HG03060 (cell line): ENCODE data around the gene GPR137B.
"Not testable (repeated sequence)": the region's sequence is repeated elsewhere in the genome, so short reads cannot be mapped to it uniquely, and the experiment has no call there.

Experiments used
- ATAC-seq: cut with Tn5 transposase; IDR thresholded peaks from one replicate; pipeline ENCODE4 v1.9.1; 2021; ENCODE audit warnings: low read depth, moderate number of reproducible peaks; ENCODE audit not compliant: unreplicated experiment

The GPR137B gene

DNA sequence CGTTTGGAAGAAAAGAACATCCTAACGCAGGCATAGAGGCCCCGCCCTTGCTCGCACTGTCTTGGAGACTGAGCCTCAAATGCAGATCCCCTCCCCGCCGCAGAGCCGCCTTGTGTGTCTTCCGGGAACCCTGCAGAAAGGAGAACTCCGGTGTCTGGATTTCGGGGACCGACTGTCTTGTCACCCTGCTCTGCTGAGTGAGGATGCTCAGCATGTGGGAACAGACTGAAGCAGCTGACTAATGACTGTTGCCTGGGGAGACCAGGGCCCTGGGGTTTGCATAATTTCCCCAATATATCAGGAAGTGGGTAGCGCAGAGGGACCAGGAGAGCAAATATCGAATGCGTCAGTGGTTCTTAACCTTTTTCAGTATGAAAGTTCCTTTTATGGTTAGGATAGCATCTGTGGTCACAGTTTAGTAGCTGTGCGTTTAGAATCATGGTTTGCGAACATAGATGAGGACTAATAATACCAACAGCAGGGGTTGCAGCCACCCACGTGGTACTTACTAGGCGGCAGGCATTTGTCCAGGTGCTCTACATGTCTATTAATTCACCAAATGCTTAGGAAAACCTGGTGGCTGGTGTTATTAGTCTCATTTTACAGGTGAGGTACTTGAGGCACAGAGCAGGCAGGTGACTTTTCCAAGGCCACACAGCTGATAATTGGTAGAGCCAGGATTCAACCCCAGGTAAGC, 14.3 kb downstream of the GPR137B start:
- ATAC-seq, result peak; percentile 83

DNA sequence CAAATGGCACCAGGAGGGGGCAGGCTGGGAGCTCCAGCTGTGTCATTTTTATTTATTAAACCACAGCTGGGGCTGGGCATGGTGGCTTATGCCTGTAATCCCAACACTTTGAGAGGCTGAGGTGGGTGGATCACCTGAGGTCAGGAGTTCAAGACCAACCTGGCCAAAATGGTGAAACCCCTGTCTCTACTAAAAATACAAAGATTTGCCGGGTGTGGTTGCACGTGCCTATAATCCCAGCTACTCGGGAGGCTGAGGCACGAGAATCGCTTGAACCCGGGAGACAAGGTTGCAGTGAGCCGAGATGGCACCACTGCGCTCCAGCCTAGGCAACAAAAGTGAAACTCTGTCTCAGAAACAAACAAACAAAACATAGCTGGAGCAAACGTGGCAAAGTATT, 15.7 kb downstream of the GPR137B start:
- not testable (repeated sequence) for ATAC-seq

DNA sequence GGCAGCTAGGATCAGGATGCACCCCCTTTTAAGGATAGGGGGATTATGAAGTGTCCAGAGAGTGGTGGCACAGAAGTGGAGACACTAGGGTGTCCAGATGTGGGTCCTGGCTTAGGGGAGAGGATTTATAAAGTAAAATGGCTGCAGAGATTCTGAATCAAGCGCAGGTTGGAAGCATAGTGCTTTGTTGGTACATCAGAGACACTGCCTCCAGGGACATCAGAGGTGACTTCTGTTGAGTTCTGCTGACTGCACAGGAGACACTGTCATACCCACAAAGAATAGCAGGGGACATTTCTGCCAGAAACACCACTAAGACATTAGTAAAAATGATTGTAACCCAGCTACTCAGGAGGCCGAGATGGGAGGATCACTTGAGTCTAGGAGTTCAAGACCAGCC, 16.4 kb downstream of the GPR137B start:
- ATAC-seq, result no peak

DNA sequence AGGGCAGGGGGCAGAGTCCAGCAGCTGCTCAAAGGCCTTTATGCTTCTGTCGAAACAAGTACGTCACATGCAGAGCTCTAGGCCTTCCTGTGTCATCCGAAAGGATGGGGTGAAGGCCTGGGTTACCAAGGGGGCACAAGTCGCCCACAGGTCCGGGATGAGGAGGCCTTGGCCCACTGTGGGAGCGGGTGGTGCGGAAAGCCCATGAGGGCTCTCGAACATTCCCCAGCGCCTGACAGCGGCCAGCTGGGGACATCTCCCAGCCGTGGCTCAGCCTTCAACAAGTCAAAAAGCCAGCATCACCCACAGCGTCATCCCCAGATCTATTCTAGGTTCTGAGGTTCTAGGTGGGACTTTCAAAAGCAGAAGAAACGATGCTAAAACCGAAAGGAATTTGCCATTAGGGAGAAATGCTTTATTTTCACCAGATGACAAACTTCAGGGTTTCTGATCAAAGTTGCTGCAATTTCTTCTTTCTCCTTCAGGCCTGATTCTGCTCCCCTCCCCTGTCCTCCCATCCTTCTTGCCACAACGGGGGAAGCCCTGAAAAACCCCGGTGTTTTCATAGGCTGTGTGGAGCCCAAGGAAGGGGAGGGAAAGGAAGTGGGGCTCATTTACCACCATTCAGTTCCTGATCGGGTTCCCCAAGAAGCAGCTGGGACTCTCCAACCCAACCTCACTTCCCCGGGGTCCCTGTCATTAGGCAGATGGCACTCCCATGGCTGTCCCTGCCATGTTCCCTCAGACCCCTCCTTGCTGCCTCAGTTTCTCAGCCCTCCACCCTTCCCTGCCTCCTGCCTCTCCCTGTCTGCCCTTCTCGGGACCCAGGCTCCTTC, 17.6 kb downstream of the GPR137B start:
- peak; percentile 32 for ATAC-seq

DNA sequence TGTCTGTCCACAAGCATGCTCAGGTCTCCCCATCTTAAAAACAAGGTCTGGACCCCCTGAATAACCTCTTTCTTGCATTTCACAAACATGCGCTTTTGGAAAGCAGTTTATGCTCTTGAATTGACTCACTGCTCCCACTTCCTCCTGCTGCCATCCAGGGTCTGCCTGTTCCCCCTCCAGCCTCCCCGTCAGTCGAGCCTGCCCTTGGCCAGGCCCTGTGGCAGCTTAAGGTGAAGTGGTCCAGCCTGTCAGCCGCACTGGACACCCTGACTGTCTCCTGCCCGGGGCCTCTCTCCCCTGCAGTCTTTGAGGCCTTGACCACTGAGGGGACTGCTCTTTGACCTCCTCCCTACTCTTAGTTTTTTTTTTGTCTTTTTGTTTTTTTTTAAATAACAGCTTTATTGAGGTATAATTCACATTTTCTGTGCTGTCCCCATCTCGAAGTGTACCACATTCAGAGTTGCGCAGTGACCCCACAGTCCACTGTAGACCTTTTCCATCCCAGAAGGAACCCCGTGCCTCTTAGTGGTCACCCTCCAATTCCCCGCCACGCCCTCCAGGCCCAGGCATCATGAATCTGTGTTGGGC, 18.3 kb downstream of the GPR137B start:
- no peak for ATAC-seq

DNA sequence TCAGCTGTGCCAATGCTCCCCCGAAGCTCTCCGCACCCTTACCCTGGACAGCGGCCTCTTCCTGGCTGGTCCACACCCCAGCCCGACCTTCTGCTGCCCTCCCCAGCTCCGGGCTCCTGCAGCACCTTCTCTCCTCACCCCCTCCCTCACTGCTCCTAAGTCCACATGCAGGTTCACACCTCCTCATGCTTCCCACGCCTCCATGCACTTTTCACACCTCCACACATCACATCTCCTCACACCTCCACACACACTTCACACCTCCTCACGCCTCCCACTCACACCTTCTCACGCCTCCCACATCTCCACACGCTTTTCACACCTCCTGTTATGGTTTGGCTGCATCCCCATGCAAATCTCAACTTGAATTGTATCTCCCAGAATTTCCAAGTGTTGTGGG, 18.9 kb downstream of the GPR137B start:
- no peak for ATAC-seq

DNA sequence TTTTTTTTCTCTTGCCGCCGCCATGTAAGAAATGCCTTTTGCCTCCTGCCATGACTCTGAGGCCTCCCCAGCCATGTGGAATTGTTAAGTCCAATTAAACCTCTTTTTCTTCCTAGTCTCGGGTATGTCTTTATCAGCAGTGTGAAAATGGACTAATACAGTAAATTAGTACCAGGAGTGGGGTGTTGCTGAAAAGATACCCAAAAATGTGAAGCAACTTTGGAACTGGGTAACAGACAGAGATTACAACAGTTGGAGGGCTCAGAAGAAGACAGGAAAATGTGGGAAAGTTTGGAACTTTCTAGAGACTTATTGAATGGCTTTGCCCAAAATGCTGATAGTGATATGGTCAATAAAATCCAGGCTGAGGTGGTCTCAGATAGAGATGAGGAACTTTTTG, 19.4 kb downstream of the GPR137B start:
- not testable (repeated sequence) for ATAC-seq

DNA sequence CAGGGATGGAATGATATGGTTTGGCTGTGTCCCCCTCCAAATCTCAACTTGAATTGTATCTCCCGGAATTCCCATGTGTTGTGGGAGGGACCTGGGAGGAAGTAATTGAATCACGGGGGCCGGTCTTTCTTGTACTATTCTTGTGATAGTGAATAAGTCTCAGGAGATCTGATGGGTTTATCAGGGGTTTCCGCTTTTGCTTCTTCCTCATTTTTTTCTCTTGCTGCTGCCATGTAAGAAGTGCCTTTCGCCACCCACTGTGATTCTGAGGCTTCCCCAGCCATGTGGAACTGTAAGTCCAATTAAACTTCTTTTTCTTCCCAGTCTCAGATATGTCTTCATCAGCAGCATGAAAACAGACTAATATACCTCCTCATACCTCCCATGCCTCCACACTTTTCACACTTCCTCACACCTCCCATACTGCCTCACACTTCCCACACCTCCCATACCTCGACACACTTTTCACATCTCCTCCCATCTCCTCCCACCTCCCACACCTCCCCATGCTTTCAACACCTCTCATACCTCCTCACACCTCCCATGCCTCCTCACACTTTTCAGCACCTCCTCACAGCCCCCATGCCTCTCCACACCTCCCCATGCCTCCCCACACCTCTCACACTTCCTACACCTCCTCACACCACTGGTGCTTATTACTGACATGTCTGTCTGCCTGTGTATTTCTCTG, 21.3 kb downstream of the GPR137B start:
- no peak for ATAC-seq

DNA sequence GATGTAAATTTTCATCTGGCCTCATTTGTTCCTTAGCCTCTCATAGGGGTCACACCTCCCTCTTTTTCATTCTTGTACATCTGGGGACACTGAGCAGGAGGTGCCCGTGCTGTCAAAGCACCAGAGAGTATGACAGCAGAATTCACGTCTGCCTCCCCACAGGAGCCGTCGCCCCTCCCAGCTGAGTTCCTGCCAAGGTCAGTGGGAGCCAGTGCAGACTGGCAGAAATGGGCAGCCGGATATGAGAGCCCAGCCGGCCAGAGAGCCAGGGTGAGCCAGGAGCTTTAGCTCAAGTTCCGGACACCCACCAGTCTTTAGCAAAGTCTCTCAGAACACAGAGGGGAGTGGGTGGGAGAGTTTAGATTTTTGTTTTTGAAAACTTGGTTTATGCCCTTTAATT, 21.9 kb downstream of the GPR137B start:
- no peak for ATAC-seq

DNA sequence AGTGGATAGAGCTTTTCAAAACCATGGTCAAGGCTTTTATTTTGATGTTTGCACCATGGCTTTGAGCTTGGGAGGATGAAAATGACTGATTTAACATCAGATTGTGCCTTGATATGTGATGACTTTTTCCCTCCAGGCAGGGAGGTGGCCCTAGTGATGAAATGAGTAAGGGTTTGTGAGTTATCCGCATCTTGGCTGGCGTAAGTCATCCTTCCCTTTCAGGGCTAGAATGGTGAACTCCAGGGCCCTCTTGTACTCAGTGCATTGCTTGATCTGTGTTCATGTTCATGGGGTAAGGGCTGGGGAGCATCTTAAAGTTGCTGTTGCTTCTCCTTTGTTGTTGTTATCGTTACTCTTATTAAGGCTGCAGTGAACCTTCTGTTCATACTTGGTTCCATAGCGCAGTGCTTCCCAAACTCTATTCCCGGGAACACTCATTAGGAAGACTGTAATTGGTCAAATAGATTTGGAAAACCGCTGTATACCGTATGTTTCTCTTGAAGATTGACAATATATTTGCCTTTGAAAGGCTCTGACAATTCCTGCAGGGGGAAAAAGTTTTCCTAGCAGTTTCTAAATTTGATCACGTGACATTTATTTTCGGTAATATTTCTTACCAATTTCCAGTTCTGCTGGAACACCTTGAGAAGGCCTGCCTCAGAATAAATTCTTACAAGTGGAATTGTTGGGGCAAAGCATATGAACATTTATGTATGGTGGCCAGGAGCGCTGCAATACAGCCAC, 23.1 kb downstream of the GPR137B start:
- no peak for ATAC-seq

DNA sequence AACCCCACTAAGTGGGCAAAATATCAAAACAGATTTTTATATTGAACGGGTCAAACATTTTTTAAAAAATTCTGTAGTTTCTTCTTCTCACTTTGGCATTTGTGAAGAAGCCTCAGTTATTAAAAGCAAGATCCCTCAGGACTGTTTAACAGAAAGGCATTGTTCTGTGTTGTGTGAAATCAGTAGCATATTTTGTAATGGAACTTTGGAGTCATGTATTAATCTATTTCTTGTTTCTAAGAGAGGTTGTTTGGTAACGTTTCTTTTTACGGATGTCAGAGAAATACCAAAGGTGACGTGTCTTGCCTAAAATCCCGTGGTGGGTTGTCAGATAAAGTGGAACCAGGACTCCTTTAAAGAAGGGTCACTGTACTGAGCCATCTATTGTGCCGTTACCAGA, 23.7 kb downstream of the GPR137B start:
- no peak for ATAC-seq

DNA sequence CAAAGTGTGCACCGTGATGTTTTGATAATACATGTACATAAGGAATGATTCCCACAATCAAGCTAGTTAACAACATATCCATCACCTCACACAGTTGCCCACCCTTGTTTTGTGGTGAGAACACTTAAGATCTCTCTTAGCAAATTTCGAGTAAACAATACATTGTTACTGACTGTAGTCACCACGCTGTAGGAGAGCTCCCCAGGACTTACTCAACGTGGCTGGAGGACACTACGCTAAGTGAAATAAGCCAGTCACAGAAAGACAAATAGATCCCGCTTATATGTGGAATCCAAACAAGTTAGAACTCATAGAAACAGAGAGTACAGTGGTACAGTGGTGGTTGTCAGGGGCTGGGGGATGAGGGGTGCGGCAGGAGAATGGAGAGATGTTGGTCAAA, 24.8 kb downstream of the GPR137B start:
- no peak for ATAC-seq

DNA sequence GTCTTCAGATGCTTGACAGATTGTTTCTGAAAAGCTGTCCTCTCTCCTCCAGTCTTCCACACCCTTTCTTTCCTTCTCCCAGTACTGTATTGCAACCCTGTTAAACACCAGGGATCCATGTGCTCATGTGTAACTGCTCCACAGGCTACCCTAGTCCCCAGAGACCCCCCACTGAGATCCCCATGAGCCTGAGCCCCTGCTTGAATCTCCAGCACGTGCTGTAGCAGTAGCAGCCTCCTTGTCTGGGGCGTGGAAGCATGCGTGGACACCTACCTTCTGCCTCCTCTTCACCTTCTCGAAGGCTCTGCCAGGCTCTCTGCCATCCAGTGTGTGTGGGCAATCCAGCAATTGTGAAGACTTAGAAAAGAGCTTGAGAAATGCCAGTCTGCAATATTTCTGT, 25.2 kb downstream of the GPR137B start:
- ATAC-seq, result no peak

DNA sequence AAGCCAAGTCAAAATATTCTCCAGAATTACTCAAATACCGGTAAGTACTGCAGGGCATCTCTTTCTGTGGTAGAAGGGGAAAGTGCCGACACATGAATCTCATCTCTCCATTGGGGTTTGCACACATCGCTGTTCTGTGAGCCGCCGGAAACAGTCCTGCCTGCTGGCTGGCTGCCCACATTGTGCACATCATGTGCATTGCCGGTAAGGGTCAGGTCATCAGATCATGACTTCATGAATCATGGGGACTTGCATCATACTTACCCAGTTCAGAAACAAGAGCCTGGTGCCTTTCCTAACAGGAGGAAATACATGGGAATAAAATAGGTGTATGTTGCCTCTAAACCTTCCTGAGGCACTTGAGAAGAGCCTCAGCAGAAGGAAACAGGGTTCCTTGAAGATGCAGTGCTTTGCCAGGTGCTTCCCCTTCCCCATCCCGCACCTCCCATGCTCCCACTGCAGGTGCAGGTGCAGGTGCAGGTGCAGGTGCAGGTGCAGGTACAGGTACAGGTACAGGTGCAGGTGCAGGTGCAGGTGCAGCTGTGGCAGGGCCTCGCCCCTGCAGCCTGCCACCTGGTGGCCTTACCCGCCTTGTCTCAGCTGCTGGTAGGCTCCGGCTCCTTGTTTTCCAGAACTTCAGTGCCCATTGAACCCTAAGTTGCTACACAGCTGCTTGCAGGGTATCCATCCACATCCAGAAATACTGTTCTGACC, 26.5 kb downstream of the GPR137B start:
- no peak for ATAC-seq

DNA sequence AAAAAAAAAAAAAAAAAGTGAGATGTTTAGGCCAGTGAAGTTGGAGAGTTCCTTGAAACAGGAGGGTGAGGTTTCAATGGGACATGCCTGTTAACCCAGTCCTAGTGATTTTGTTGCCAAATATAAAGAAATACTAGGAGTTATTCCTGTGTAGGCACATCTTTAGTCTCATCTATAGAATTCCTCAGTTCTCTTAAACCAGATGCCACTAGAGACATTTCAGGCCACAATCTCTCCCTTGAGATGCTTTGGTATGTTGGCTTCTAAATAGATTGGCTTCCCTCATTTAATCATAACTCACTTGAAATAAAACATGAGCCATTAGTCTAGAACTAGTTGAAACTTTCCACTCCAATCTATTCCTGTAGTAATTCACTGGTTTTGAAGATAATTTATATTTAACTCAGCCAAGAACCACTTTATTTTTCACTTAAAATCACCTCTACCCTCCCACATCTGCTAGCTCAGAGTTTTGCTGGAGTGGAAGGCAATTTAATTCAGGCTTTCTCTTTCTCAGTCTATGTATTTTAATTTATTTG, 29.8 kb downstream of the GPR137B start:
- ATAC-seq, result no peak

DNA sequence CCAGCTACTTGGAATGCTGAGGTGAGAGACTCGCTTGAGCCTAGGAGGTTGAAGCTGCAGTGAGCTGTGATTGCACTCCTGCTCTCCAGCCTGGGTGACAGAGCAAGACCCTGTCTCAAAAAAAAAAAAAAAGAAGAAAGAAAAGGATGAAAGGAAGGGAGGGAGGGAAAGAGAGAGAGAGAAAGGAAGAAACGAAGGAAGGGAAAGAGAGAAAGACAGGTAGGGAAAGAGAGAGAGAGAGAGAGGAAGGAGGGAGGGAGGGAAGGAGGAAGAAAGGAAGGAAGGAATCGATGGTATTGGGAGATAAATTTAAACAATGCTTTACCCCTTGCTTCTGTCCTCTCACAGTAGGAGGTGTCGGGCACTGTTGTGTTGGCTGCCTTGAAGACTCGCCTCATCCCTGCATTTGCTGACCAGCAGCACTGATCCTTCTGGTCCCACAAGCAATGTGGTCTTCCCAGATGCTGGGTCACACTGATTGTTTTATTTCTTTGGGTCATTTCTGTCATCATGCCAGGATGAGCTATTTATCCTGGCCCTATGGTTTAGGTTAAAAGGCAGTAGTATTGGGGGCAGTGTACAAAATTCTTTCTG, 30.9 kb downstream of the GPR137B start:
- no peak for ATAC-seq

DNA sequence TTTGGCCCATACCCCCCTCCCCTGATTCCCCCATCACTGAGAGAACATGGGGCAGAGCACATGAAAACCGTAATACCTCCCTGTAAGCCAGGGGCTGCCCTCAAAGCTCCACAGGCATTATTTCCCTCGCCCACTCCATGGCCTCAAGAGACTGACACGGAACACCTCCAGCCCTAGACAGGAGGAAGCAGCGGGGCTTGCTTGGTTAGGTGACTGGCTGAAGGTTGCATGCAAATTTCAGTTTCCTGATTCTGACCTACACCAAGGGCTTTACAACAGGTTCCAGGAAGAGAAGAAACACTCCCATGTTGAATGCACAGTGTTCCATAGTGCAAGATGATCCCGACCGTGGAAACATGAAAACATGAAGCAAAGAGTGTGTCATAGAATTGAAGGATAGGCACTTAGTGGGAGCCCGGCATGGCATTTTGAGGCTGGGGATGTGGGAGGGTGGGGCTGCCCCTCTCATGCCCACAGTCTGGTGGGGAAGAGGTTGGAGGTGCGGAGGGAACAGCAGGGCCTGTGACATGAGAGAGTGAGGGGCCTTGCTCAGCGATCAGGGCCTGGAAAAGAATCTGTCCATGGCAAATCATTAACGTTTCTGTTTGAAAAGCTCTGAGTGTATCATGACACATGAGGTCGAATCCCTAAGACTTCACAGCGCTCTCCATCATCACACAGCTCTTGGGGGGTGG, 33.5 kb downstream of the GPR137B start:
- no peak for ATAC-seq
